CD4-positive, alpha-beta T cell (primary cell): ENCODE measurements around the gene RAPGEF5. TPM values are rescaled to one million over a fixed set of nuclear protein-coding genes. Genes with fewer than 3 reads are reported as not detected.

Experiments used
- ATAC-seq: fragments of 200-7000 bp; cut with Tn5 transposase; one replicate; pipeline ENCODE4 v1.10.0; 2022; ENCODE audit warnings: mild to moderate bottlenecking; ENCODE audit not compliant: poor library complexity
- CTCF ChIA-PET: fragments of 350-600 bp; sonication (Branson Sonifier 250); formaldehyde crosslinking; loops from one replicate; lab custom pipeline; 2021; ENCODE audit warnings: antibody characterized with exemption, inconsistent platforms; lab: Charles Lee
- POLR2A ChIA-PET: fragments of 350-600 bp; sonication (Branson Sonifier 250); formaldehyde crosslinking; loops from one replicate; lab custom pipeline; 2021; ENCODE audit warnings: antibody characterized with exemption, inconsistent platforms; lab: Charles Lee
- DNase-seq, 14 experiments: peaks; one replicate each; pipeline ENCODE4 v3.0.0-alpha.2; 2013 to 2020; ENCODE audit warnings: mixed read lengths in 2 of 14
- H3K27ac ChIP-seq, 2 donors: one replicate each; pipeline versions ENCODE4 v1.5.1 to v1.7.0; 2013; ENCODE audit warnings: low read length in 2 of 2, low read depth in 1 of 2, mild to moderate bottlenecking in 1 of 2
- H3K27me3 ChIP-seq, 2 experiments: 1 replicate in 1 of 2; 2 replicates in 1 of 2; pipeline versions ENCODE4 v1.6.1 to v1.7.0; 2013; ENCODE audit warnings: low read length in 2 of 2, control low read depth in 1 of 2, mild to moderate bottlenecking in 1 of 2, moderate library complexity in 1 of 2; ENCODE audit not compliant: insufficient read depth in 2 of 2, control insufficient read depth in 1 of 2
- H3K36me3 ChIP-seq: one replicate; pipeline ENCODE4 v1.6.1; 2013; ENCODE audit warnings: low read length, control low read depth; ENCODE audit not compliant: insufficient read depth
- H3K4me1 ChIP-seq: one replicate; pipeline ENCODE4 v1.6.1; 2013; ENCODE audit warnings: low read length, control low read depth; ENCODE audit not compliant: insufficient read depth
- H3K4me3 ChIP-seq: one replicate; pipeline ENCODE4 v1.5.1; 2013; ENCODE audit warnings: mild to moderate bottlenecking, low read length, moderate library complexity
- H3K9me3 ChIP-seq, 2 experiments: 1 replicate in 1 of 2; 2 replicates in 1 of 2; pipeline versions ENCODE4 v1.6.1 to v1.7.0; 2013; ENCODE audit warnings: low read length in 2 of 2, mild to moderate bottlenecking in 2 of 2, control low read depth in 1 of 2, moderate library complexity in 1 of 2; ENCODE audit not compliant: control insufficient read depth in 1 of 2, insufficient read depth in 1 of 2
- H3K27ac Mint-ChIP-seq: one replicate; pipeline ENCODE4 v1.8.0; 2020; ENCODE audit warnings: mixed read lengths
- H3K27me3 Mint-ChIP-seq: one replicate; pipeline ENCODE4 v1.8.0; 2021; ENCODE audit warnings: mixed read lengths
- H3K36me3 Mint-ChIP-seq: one replicate; pipeline ENCODE4 v1.8.0; 2021; ENCODE audit warnings: low read depth, mixed read lengths
- H3K4me1 Mint-ChIP-seq: one replicate; pipeline ENCODE4 v1.8.0; 2021; ENCODE audit warnings: low read depth, mixed read lengths
- H3K4me3 Mint-ChIP-seq: one replicate; pipeline ENCODE4 v1.8.0; 2020; ENCODE audit warnings: mild to moderate bottlenecking, mixed read lengths
- H3K9me3 Mint-ChIP-seq: one replicate; pipeline ENCODE4 v1.8.0; 2020; ENCODE audit warnings: mixed read lengths
- CTCF ChIP-seq: fragments of 200-600 bp; IDR thresholded peaks from one replicate; pipeline ENCODE4 v1.8.0; 2022; ENCODE audit warnings: antibody characterized with exemption, mild to moderate bottlenecking
- intact Hi-C, 2 experiments: fragments of 100-400 bp; cut with DNase I in 1 of 2; cut with micrococcal nuclease in 1 of 2; formaldehyde crosslinking; loops; one replicate each; pipeline versions ENCODE4 v1.15.1 to v1.9.0; 2023 to 2025; cut with DNase I, micrococcal nuclease
- total RNA-seq, 174 experiments: library from RNA in 2 of 174; stranded (reverse) in 2 of 174; gene quantifications; one replicate each; pipeline ENCODE4 v1.2.3 and lab custom pipeline; 2021 to 2026

RAPGEF5 gene
- total RNA-seq, 2 experiments from 2014 or later = 0.17 TPM; not detected in 1

GRCh38 chr7:22109761-22110160, 247.2 kb downstream of the RAPGEF5 start:
- Histone ChIP-seq H3K4me1 (no peaks in the 10 kb centered on the region), H3K9me3 (no peaks in the 10 kb centered on the region), H3K27ac (no peak overlapping the region), H3K36me3 (no peaks in the 10 kb centered on the region), H3K27me3 (no peaks in the 10 kb centered on the region), H3K4me3 (no peak overlapping the region)
- intact Hi-C loops = loop anchor here (1.0 to 10.0 kb wide), 4 partner anchors 380 to 948 kb away; partner anchors contain the start of genes IL6 (in 1 of the 2) and STEAP1B (in 1 of the 2)
- H3K36me3 Mint-ChIP-seq = no peaks in the 10 kb centered on the region
- no peaks in the 10 kb centered on the region for H3K9me3 Mint-ChIP-seq
- DNase-seq = peak in 3 of 14 experiments; percentile 10 to 37 (median 28)
- no peak overlapping the region for H3K4me3 Mint-ChIP-seq
- TF ChIP-seq CTCF = no peak
- no peaks in the 10 kb centered on the region for H3K4me1 Mint-ChIP-seq
- no peak for ATAC-seq
- CTCF ChIA-PET = interaction anchor here (0.7 to 1.4 kb wide), 4 partner anchors 27 to 392 kb away, joined by 3 to 4 read pairs (median 3); partner anchors contain the start of gene STEAP1B
- peaks cover 5% of the 10 kb centered on the region for H3K27me3 Mint-ChIP-seq
- POLR2A ChIA-PET = no interaction called here
- H3K27ac Mint-ChIP-seq = no peak overlapping the region

GRCh38 chr7:22108151-22108845, 248.7 kb downstream of the RAPGEF5 start:
- ChIA-PET POLR2A (no interaction called here), CTCF (no interaction called here)
- no peak for DNase-seq
- Histone ChIP-seq H3K27ac (no peak overlapping the region), H3K4me1 (peaks cover 3% of the 10 kb centered on the region), H3K9me3 (no peaks in the 10 kb centered on the region), H3K36me3 (no peaks in the 10 kb centered on the region), H3K27me3 (no peaks in the 10 kb centered on the region), H3K4me3 (no peak overlapping the region)
- no peak overlapping the region for H3K27ac Mint-ChIP-seq
- no peak for ATAC-seq
- no peak overlapping the region for H3K4me3 Mint-ChIP-seq
- H3K36me3 Mint-ChIP-seq = no peaks in the 10 kb centered on the region
- intact Hi-C loops = loop anchor here in 1 of 2 experiments (5.0 to 10.0 kb wide), 2 partner anchors 617 to 949 kb away; partner anchors contain the start of gene IL6
- no peaks in the 10 kb centered on the region for H3K9me3 Mint-ChIP-seq
- TF ChIP-seq CTCF = no peak
- H3K27me3 Mint-ChIP-seq = peaks cover 8% of the 10 kb centered on the region
- no peaks in the 10 kb centered on the region for H3K4me1 Mint-ChIP-seq

GRCh38 chr7:22105550-22105949, 251.4 kb downstream of the RAPGEF5 start:
- Histone ChIP-seq H3K27me3 (peaks cover 0 to 3% of the 10 kb centered on the region in 2 experiments), H3K4me3 (no peak overlapping the region), H3K27ac (no peak overlapping the region), H3K9me3 (no peaks in the 10 kb centered on the region), H3K4me1 (peaks cover 3% of the 10 kb centered on the region), H3K36me3 (no peaks in the 10 kb centered on the region)
- ChIA-PET CTCF (no interaction called here), POLR2A (no interaction called here)
- DNase-seq = no peak
- no peaks in the 10 kb centered on the region for H3K4me1 Mint-ChIP-seq
- H3K27me3 Mint-ChIP-seq = peaks cover 25% of the 10 kb centered on the region
- H3K9me3 Mint-ChIP-seq = no peaks in the 10 kb centered on the region
- no peak for TF ChIP-seq CTCF
- H3K4me3 Mint-ChIP-seq = no peak overlapping the region
- ATAC-seq = no peak
- intact Hi-C loops = loop anchor here in 1 of 2 experiments (5.0 to 10.0 kb wide), 2 partner anchors 619 to 952 kb away; partner anchors contain the start of gene IL6
- no peaks in the 10 kb centered on the region for H3K36me3 Mint-ChIP-seq
- no peak overlapping the region for H3K27ac Mint-ChIP-seq
